SJSA1 (cell line): ENCODE measurements around the gene FAM20C. TPM values are rescaled to one million over a fixed set of nuclear protein-coding genes. Genes with fewer than 3 reads are reported as not detected.
"Not testable (repeated sequence)": the region's sequence is repeated elsewhere in the genome, so short reads cannot be mapped to it uniquely, and the experiment has no call there.

Experiments used
- DNase-seq, 2 experiments: peaks; one replicate each; pipeline ENCODE4 v3.0.0-alpha.2; 2015 to 2020; ENCODE audit warnings: low spot score in 2 of 2, low read depth in 1 of 2
- H3K27ac ChIP-seq: fragments of 250-450 bp; sonication (Bioruptor Pico); 2 replicates; pipeline ENCODE4 v1.5.1; 2020; ENCODE audit warnings: mild to moderate bottlenecking, moderate library complexity
- H3K27me3 ChIP-seq: fragments of 250-450 bp; sonication (Bioruptor Pico); replicated peaks from 2 replicates; pipeline ENCODE4 v1.5.1; 2020; ENCODE audit warnings: mild to moderate bottlenecking, moderate library complexity
- H3K36me3 ChIP-seq: fragments of 250-450 bp; sonication (Bioruptor Pico); 2 replicates; pipeline ENCODE4 v1.5.1; 2020; ENCODE audit warnings: mild to moderate bottlenecking
- H3K4me1 ChIP-seq: fragments of 250-450 bp; sonication (Bioruptor Pico); replicated peaks from 2 replicates; pipeline ENCODE4 v1.6.1; 2021; ENCODE audit warnings: mild to moderate bottlenecking
- H3K4me3 ChIP-seq: fragments of 250-450 bp; sonication (Bioruptor Pico); 2 replicates; pipeline ENCODE4 v1.5.1; 2020; ENCODE audit warnings: mild to moderate bottlenecking
- H3K9me3 ChIP-seq: fragments of 250-450 bp; sonication (Bioruptor Pico); replicated peaks from 2 replicates; pipeline ENCODE4 v1.5.1; 2020; ENCODE audit warnings: mild to moderate bottlenecking
- total RNA-seq: library from RNA; depleted of rRNA; stranded (reverse); fragments of >200 nt; shearing (Covaris generic); gene quantifications from 2 replicates; pipeline ENCODE4 v1.2.3, GENCODE V29; 2014

The FAM20C gene
- total RNA-seq, 1 experiment from 2014 or later = 0.18 TPM

GRCh38 chr7:261341-262250 is 69.2 kb downstream of the FAM20C start:
- peaks cover 30% of the 10 kb centered on the region for H3K9me3 ChIP-seq
- H3K36me3 ChIP-seq = no peaks in the 10 kb centered on the region
- H3K4me3 ChIP-seq = no peak overlapping the region
- H3K27ac ChIP-seq = no peak overlapping the region
- DNase-seq = no peak
- H3K27me3 ChIP-seq = no peaks in the 10 kb centered on the region
- no peaks in the 10 kb centered on the region for H3K4me1 ChIP-seq

DNA sequence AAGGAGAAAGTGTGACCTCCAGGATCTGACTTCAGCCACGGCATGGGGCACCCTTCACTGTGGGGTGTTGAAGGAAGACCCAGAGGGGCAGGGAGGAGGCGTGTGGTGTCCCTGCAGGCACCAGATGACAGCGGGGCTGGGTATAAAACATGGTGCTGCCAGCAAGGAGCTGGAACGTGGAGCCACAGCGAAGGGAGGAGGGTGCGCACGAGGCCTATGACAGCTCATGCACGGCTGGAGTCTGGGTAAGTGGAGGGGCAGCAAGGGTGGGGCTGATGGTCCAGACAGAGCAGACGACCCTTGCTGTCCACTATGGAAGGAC is 69.8 kb downstream of the FAM20C start:
- no peak for DNase-seq
- H3K4me3 ChIP-seq = no peak overlapping the region
- no peak overlapping the region for H3K27ac ChIP-seq
- H3K4me1 ChIP-seq = no peaks in the 10 kb centered on the region
- H3K27me3 ChIP-seq = no peaks in the 10 kb centered on the region
- peaks cover 24% of the 10 kb centered on the region for H3K9me3 ChIP-seq
- H3K36me3 ChIP-seq = no peaks in the 10 kb centered on the region

GRCh38 chr7:262631-263311 is 70.4 kb downstream of the FAM20C start:
- H3K36me3 ChIP-seq, H3K4me1 ChIP-seq, DNase-seq, H3K27ac ChIP-seq, H3K27me3 ChIP-seq, H3K4me3 ChIP-seq: not testable (repeated sequence)
- H3K9me3 ChIP-seq = peaks cover 22% of the 10 kb centered on the region

DNA sequence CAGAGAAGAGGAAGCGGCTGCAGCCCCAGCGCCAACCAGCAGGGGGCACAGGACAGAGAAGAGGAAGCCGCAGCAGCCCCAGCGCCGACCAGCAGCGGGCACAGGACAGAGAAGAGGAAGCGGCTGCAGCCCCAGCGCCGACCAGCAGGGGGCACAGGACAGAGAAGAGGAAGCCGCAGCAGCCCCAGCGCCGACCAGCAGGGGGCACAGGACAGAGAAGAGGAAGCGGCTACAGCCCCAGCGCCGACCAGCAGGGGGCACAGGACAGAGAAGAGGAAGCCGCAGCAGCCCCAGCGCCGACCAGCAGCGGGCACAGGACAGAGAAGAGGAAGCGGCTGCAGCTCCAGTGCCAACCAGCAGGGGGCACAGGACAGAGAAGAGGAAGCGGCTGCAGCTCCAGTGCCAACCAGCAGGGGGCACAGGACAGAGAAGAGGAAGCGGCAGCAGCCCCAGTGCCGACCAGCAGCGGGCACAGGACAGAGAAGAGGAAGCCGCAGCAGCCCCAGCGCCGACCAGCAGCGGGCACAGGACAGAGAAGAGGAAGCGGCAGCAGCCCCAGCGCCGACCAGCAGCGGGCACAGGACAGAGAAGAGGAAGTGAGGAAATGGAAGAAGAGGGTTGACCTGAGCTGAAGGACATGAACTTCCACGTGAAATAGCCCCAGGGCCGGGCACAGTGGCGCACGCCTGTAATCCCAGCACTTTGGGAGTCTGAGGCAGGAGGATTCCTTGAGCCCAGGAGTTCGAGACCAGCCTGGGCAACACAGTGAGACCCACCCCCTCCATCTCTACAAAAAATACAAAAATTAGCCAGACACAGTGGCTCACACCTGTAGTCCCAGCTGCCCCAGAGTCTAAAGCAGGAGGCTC is 71.3 kb downstream of the FAM20C start:
- peaks cover 22% of the 10 kb centered on the region for H3K9me3 ChIP-seq
- not testable (repeated sequence) for DNase-seq, H3K4me1 ChIP-seq, H3K27ac ChIP-seq, H3K36me3 ChIP-seq, H3K27me3 ChIP-seq, H3K4me3 ChIP-seq

- no peak for DNase-seq
- no peaks in the 10 kb centered on the region for H3K36me3 ChIP-seq
- no peaks in the 10 kb centered on the region for H3K4me1 ChIP-seq
- no peaks in the 10 kb centered on the region for H3K27me3 ChIP-seq
- H3K4me3 ChIP-seq = no peak overlapping the region
- H3K9me3 ChIP-seq = peaks cover 22% of the 10 kb centered on the region
- no peak overlapping the region for H3K27ac ChIP-seq
Observed at GRCh38 chr7:264541-265191, 72.3 kb downstream of the FAM20C start.

DNA sequence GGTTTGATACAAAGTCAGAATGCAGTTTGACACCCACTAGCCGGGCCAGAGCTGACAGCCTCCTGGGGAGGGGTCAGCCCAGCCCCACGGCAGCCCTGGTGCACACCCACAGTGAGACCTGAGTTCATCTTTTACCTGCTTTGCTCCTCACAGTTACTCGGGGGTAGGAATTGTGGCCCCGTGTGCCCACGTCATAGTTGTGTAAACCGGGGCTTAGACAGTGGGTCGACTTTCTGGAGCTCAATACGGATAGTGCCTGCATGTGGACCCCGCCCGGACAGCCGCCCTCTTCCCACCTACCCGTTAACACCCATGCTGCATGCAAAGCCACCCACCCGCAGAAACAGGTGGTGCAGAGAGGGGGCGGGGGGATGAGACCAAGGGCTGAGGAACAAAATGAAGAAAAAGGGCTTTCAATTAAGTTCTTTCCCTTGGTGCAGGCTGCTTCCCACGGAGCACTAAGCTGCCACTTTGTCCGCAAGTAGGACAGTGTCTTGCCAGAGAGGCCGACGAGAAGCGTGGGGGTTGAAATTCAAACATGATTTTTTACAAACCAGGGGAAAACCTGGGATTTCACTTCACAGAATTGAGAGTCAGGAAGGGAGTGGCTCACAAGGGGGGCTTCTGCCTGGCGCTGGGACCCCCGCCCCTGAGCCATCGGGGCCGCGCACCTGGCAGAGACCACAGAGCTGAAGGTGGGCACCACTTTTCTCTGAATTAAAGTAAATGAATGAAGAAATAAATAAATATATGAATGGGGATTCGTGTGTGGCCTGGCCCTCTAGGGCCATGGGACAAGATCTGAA is 73.0 kb downstream of the FAM20C start:
- DNase-seq = no peak
- no peaks in the 10 kb centered on the region for H3K27me3 ChIP-seq
- H3K9me3 ChIP-seq = peaks cover 18% of the 10 kb centered on the region
- no peaks in the 10 kb centered on the region for H3K4me1 ChIP-seq
- H3K4me3 ChIP-seq = no peak overlapping the region
- no peaks in the 10 kb centered on the region for H3K36me3 ChIP-seq
- H3K27ac ChIP-seq = no peak overlapping the region

- Histone ChIP-seq H3K4me3 (no peak overlapping the region), H3K36me3 (no peaks in the 10 kb centered on the region), H3K4me1 (no peaks in the 10 kb centered on the region), H3K27ac (no peak overlapping the region), H3K9me3 (peaks cover 14% of the 10 kb centered on the region), H3K27me3 (no peaks in the 10 kb centered on the region)
- no peak for DNase-seq
Observed at GRCh38 chr7:265998-266850, 73.9 kb downstream of the FAM20C start.

DNA sequence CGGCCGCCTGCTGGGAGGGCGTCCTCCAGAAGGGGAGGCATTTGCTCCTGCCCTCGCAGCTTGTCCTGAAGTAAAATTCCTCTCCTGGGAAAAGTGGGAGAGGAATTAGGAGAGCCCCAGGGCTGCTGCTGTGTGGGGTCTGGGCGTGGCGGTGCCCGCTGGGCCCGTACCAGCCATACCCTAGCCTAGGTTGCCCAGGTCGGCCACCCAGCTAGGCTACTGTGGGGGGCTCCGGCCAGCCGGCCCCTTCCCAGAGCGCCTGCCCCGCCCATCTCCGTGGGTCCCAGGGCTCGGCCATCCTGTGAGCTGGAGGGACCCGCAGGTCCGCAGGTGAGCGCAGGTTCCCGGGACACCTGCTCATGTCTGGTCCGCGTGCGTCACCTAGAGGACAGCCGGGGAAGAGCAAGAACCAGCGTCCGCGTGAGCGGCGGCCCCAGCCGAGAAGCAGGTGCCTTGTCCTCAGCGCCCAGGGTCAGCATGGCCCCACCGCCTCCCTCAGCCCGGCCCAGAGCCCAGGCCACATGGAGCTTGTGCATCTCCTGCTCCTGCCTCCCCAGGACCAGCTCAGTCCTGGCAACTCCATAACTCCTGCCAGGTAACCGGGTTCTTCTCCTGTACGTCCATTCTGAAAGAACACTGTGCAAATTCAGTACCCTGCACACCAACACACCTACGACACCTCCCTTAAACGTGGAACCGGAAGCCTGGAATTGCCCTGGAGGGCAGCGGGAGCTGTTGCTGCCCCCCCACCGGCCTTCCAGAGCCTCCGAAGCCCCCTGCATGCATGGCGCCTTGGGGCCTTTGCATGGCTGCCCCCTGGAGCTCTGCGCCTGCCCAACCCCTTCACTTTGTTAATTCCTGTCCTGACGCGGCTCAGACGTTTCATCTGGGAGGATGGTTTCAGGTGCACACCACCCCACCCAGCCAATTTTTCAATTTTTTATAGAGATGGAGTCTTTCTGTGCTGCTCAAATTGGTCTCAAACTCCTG is 74.8 kb downstream of the FAM20C start:
- DNase-seq = no peak
- Histone ChIP-seq H3K4me1 (no peaks in the 10 kb centered on the region), H3K27ac (no peak overlapping the region), H3K27me3 (no peaks in the 10 kb centered on the region), H3K36me3 (no peaks in the 10 kb centered on the region), H3K9me3 (peaks cover 5% of the 10 kb centered on the region), H3K4me3 (no peak overlapping the region)

GRCh38 chr7:268991-269390 is 76.6 kb downstream of the FAM20C start:
- Histone ChIP-seq H3K4me3 (no peak overlapping the region), H3K9me3 (no peaks in the 10 kb centered on the region; the same call in 1 of the 2 replicates), H3K4me1 (no peaks in the 10 kb centered on the region), H3K27ac (no peak overlapping the region), H3K36me3 (no peaks in the 10 kb centered on the region), H3K27me3 (no peaks in the 10 kb centered on the region)
- no peak for DNase-seq

- no peaks in the 10 kb centered on the region for H3K27me3 ChIP-seq
- no peaks in the 10 kb centered on the region; the same call in 1 of the 2 replicates for H3K9me3 ChIP-seq
- no peak for DNase-seq
- H3K27ac ChIP-seq = no peak overlapping the region
- no peaks in the 10 kb centered on the region for H3K4me1 ChIP-seq
- no peaks in the 10 kb centered on the region for H3K36me3 ChIP-seq
- H3K4me3 ChIP-seq = no peak overlapping the region
Observed at GRCh38 chr7:269721-270120, 77.3 kb downstream of the FAM20C start.

GRCh38 chr7:270351-270983 is 78.1 kb downstream of the FAM20C start:
- Histone ChIP-seq H3K36me3 (no peaks in the 10 kb centered on the region), H3K27me3 (no peaks in the 10 kb centered on the region), H3K9me3 (no peaks in the 10 kb centered on the region; the same call in 1 of the 2 replicates), H3K4me1 (no peaks in the 10 kb centered on the region), H3K4me3 (no peak overlapping the region), H3K27ac (no peak overlapping the region)
- no peak for DNase-seq
